Measurements from ENCODE around the gene ENTPD6.

The ENTPD6 gene

DNA sequence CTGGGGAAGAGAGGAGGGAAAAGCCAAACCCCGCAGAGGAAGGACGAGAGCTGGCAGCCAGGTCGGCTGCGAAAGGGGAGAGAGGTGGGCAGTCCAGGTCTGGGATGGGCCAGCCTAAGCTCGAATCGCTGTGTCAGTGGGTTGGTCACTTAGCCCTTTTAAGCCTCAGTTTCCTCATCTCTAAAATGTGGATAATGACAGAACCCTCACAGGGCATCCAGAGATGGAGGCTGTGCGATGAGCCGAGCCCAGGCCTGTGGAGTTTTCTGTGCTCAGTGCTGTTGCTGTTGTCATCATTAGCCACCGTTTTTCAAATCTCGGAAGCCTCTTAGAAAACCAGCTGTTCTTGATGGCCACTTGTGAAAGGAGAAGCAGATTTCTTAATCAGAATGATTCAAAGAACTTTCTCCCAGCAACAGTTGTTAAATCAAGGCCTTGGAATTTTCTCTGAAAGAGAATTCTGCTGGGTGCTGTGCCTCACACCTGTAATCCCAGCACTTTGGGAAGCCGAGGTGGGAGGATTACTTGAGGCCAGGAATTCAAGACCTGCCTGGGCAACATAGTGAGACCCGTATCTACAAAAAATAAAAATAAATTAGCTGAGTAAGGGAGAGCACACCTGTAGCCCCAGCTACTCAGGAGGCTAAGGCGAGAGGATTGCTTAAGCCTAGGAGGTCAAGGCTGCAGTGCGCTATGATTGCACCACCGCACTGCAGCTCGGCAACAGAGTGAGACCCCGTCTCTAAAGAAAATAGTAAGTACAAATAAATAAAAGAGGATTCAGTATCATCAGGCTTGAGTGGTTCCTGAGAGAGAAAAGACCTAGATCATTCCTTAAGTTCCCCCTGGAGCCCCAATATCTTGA is 46.3 kb upstream of the ENTPD6 start:
- Histone ChIP-seq H3K9ac (ENCODE audit: low read length) (no peak overlapping the region), H4K20me1 (ENCODE audit: insufficient read depth, low read length) (no peaks in the 10 kb centered on the region), H3K36me3 (replicated peaks; ENCODE audit: low read depth, low read length) (no peaks in the 10 kb centered on the region), H3K4me3 (ENCODE audit: low read length) (no peak overlapping the region), H3K4me1 (ENCODE audit: low read length) (no peaks in the 10 kb centered on the region), H3K4me2 (ENCODE audit: low read length) (no peak overlapping the region), H3K27me3 (ENCODE audit: low read depth, low read length) (peaks cover 16% of the 10 kb centered on the region), H3K79me2 (ENCODE audit: low read length) (no peaks in the 10 kb centered on the region), H3K9me3 (ENCODE audit: insufficient read depth, low read length) (no peaks in the 10 kb centered on the region), H3K27ac (ENCODE audit: low read length) (no peak overlapping the region), H2AFZ (ENCODE audit: low read depth, low read length) (no peak overlapping the region)
- TF ChIP-seq EZH2phosphoT487 (IDR thresholded peaks at IDR 0.05; ENCODE audit: low read depth) (no peak), CTCF (IDR thresholded peaks at IDR 0.05; ENCODE audit: low read depth, low read length) (no peak)

DNA sequence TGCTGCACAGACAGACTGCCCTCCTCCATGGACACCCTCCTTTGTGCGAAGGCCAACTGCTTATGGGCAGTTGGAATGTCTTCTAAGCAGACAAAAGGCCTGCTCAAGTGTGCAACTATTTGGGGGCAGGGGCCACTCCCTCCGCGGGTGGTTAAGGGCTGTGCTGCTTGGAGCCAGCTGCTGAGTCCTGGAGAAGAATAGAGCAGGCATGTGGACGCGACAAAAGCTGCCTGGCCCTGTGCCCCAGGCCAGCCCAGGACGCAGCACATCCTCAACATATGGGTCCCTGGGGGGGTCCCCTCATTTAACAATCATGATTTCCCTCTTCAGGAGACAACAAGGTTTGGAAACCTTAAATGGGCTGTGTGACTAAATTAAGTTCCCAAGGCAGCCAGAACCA is 45.5 kb upstream of the ENTPD6 start:
- no peaks in the 10 kb centered on the region for H4K20me1 ChIP-seq (ENCODE audit: insufficient read depth, low read length)
- TF ChIP-seq EZH2phosphoT487 (IDR thresholded peaks at IDR 0.05; ENCODE audit: low read depth) (no peak), CTCF (IDR thresholded peaks at IDR 0.05; ENCODE audit: low read depth, low read length) (no peak)
- no peak overlapping the region for H3K4me3 ChIP-seq (ENCODE audit: low read length)
- no peak overlapping the region for H2AFZ ChIP-seq (ENCODE audit: low read depth, low read length)
- no peak overlapping the region for H3K4me2 ChIP-seq (ENCODE audit: low read length)
- H3K4me1 ChIP-seq (ENCODE audit: low read length) = no peaks in the 10 kb centered on the region
- H3K27me3 ChIP-seq (ENCODE audit: low read depth, low read length) = peaks cover 10% of the 10 kb centered on the region; the same call in 1 of the 2 replicates
- H3K9me3 ChIP-seq (ENCODE audit: insufficient read depth, low read length) = no peaks in the 10 kb centered on the region
- no peak overlapping the region for H3K9ac ChIP-seq (ENCODE audit: low read length)
- H3K27ac ChIP-seq (ENCODE audit: low read length) = no peak overlapping the region
- H3K79me2 ChIP-seq (ENCODE audit: low read length) = no peaks in the 10 kb centered on the region
- H3K36me3 ChIP-seq (replicated peaks; ENCODE audit: low read depth, low read length) = no peaks in the 10 kb centered on the region

- Histone ChIP-seq H3K36me3 (replicated peaks; ENCODE audit: low read depth, low read length) (no peaks in the 10 kb centered on the region), H2AFZ (ENCODE audit: low read depth, low read length) (no peak overlapping the region), H3K27me3 (ENCODE audit: low read depth, low read length) (peaks cover 14% of the 10 kb centered on the region; the same call in 1 of the 2 replicates), H3K27ac (ENCODE audit: low read length) (no peak overlapping the region), H3K9ac (ENCODE audit: low read length) (no peak overlapping the region), H4K20me1 (ENCODE audit: insufficient read depth, low read length) (no peaks in the 10 kb centered on the region), H3K4me1 (ENCODE audit: low read length) (peaks cover 13% of the 10 kb centered on the region), H3K79me2 (ENCODE audit: low read length) (no peaks in the 10 kb centered on the region), H3K9me3 (ENCODE audit: insufficient read depth, low read length) (no peaks in the 10 kb centered on the region), H3K4me3 (ENCODE audit: low read length) (no peak overlapping the region), H3K4me2 (ENCODE audit: low read length) (no peak overlapping the region)
- TF ChIP-seq EZH2phosphoT487 (IDR thresholded peaks at IDR 0.05; ENCODE audit: low read depth) (no peak), CTCF (IDR thresholded peaks at IDR 0.05; ENCODE audit: low read depth, low read length) (no peak)
These were observed 37.5 kb upstream of the ENTPD6 start for GRCh38 chr20:25158043-25158442.

DNA sequence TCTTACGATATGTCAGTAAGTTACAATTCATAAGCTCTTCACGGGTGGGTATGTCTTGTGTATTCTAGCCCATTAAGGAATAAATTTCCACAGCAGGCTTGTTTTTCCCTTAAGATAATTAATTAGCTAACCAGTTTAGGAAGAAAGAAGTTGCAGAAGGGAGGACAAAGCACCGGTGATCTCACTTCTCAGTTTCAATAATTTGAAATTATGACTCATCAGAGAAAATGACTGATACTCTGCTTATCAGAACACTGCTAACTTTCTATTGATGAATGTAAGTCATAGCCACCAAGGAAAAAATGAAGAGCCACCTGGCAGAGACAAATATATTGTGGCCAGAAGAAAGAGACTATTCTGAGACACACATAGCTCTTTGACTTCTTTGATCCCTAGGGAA is 35.0 kb upstream of the ENTPD6 start:
- no peak for TF ChIP-seq EZH2phosphoT487 (IDR thresholded peaks at IDR 0.05; ENCODE audit: low read depth)
- no peak for TF ChIP-seq CTCF (IDR thresholded peaks at IDR 0.05; ENCODE audit: low read depth, low read length)
- Histone ChIP-seq H3K9me3 (ENCODE audit: insufficient read depth, low read length) (0 out of 2 replicates have a peak, but pooled peaks cover 12% of the 10 kb centered on the region), H3K4me3 (ENCODE audit: low read length) (no peak overlapping the region), H3K79me2 (ENCODE audit: low read length) (no peaks in the 10 kb centered on the region), H3K36me3 (replicated peaks; ENCODE audit: low read depth, low read length) (no peaks in the 10 kb centered on the region), H3K27me3 (ENCODE audit: low read depth, low read length) (peaks cover 25% of the 10 kb centered on the region), H3K4me1 (ENCODE audit: low read length) (peaks cover 13% of the 10 kb centered on the region), H3K27ac (ENCODE audit: low read length) (no peak overlapping the region), H2AFZ (ENCODE audit: low read depth, low read length) (no peak overlapping the region), H4K20me1 (ENCODE audit: insufficient read depth, low read length) (no peaks in the 10 kb centered on the region), H3K9ac (ENCODE audit: low read length) (no peak overlapping the region), H3K4me2 (ENCODE audit: low read length) (peak overlapping the region; percentile 33)

All from OCI-LY3 (cell line).